Panc1 (cell line): ENCODE results near the gene UBE2O. TPM values are rescaled to one million over a fixed set of nuclear protein-coding genes. Genes with fewer than 3 reads are reported as not detected.
A peak's percentile ranks its signal among the peaks of the same experiment; 100 is the strongest.

Experiments used
- ATAC-seq: fragments of 200-7000 bp; cut with Tn5 transposase; 2 replicates; pipeline ENCODE4 v1.9.1; 2020; ENCODE audit warnings: mild to moderate bottlenecking, moderate library complexity
- BruUV-seq: library from RNA; stranded (reverse); fragments of 400-500 nt; replicated peaks from 2 replicates; lab custom pipeline; 2021; lab: Mats Ljungman, UMichigan
- CTCF ChIA-PET: fragments of 300-600 bp; sonication (Branson Sonifier 250); formaldehyde crosslinking; loops from one replicate; lab custom pipeline; 2022; ENCODE audit warnings: antibody characterized with exemption; lab: Charles Lee
- POLR2A ChIA-PET: fragments of 300-600 bp; sonication (Branson Sonifier 250); formaldehyde crosslinking; loops from one replicate; lab custom pipeline; 2022; ENCODE audit warnings: antibody characterized with exemption; lab: Charles Lee
- DNase-seq: peaks from one replicate; pipeline ENCODE4 v3.0.0-alpha.2; 2010; ENCODE audit warnings: low read depth, low spot score
- H3K27ac ChIP-seq: 2 replicates; pipeline ENCODE4 v1.5.1; 2011; ENCODE audit warnings: mild to moderate bottlenecking, low read length, inconsistent platforms
- H3K27me3 ChIP-seq: fragments of 200-500 bp; sonication (Bioruptor generic); 2 replicates; pipeline ENCODE4 v1.6.0; 2014; ENCODE audit warnings: low read length, inconsistent platforms; ENCODE audit not compliant: control insufficient read depth, insufficient read depth
- H3K36me3 ChIP-seq: fragments of 200-500 bp; sonication (Bioruptor generic); 2 replicates; pipeline ENCODE4 v1.5.1; 2014; ENCODE audit warnings: inconsistent platforms, mild to moderate bottlenecking, low read length, moderate library complexity; ENCODE audit not compliant: control insufficient read depth, insufficient read depth
- H3K4me1 ChIP-seq: 2 replicates; pipeline ENCODE4 v1.5.1; 2011; ENCODE audit warnings: inconsistent platforms, mild to moderate bottlenecking, low read length, moderate library complexity; ENCODE audit not compliant: control insufficient read depth, insufficient read depth
- H3K4me3 ChIP-seq, 2 experiments: 2 replicates each; pipeline ENCODE4 v1.5.1; 2011 to 2012; ENCODE audit warnings: low read depth in 2 of 2, low read length in 2 of 2, mild to moderate bottlenecking in 2 of 2, inconsistent platforms in 1 of 2, moderate library complexity in 1 of 2
- H3K9me3 ChIP-seq: fragments of 200-500 bp; sonication (Bioruptor generic); 2 replicates; pipeline ENCODE4 v1.5.1; 2014; ENCODE audit warnings: low read depth, mild to moderate bottlenecking, inconsistent platforms, low read length, moderate library complexity; ENCODE audit not compliant: control insufficient read depth, insufficient read depth
- POLR2AphosphoS5 ChIP-seq: IDR thresholded peaks from 2 replicates; pipeline ENCODE4 v1.6.1; 2012; ENCODE audit warnings: mild to moderate bottlenecking, low read depth, low read length, moderate library complexity
- SIN3A ChIP-seq: IDR thresholded peaks from 2 replicates; pipeline ENCODE4 v1.6.1; 2012; ENCODE audit warnings: low read depth, mild to moderate bottlenecking, low read length, moderate library complexity, borderline replicate concordance; ENCODE audit not compliant: insufficient read depth
- TCF7L2 ChIP-seq: IDR thresholded peaks from 2 replicates; pipeline ENCODE4 v1.6.1; 2011; ENCODE audit warnings: mild to moderate bottlenecking, low read depth, low read length, inconsistent platforms
- in situ Hi-C: cut with HindIII; loops from 2 replicates; pipeline ENCODE4 v1.10.0; 2016; ENCODE audit warnings: low sequenced_read_pairs, low pct_unique_long_range_greater_than_20kb
- intact Hi-C: fragments of 100-400 bp; cut with micrococcal nuclease; formaldehyde crosslinking; loops from one replicate; pipeline ENCODE4 v1.10.0; 2022; ENCODE audit not compliant: unreplicated experiment
- total RNA-seq: library from RNA; stranded (reverse); gene quantifications from one replicate; pipeline ENCODE4 v1.2.1, GENCODE V29; 2021; ENCODE audit not compliant: unreplicated experiment
- TF ChIP-seq, protein P1 (sequence below): fragments of 450-650 bp; IDR thresholded peaks from 2 replicates; pipeline ENCODE4 v1.5.1; 2017; ENCODE audit warnings: mild to moderate bottlenecking
- TF ChIP-seq, protein P2 (sequence below), 2 experiments: IDR thresholded peaks; 2 replicates each; pipeline ENCODE4 v1.6.1; 2011 to 2012; ENCODE audit warnings: low read depth in 2 of 2, control low read depth in 1 of 2, low read length in 1 of 2, mild to moderate bottlenecking in 1 of 2, moderate library complexity in 1 of 2; ENCODE audit not compliant: insufficient read depth in 1 of 2

The UBE2O gene
- total RNA-seq, 1 experiment from 2014 or later, result 47.5 TPM

DNA sequence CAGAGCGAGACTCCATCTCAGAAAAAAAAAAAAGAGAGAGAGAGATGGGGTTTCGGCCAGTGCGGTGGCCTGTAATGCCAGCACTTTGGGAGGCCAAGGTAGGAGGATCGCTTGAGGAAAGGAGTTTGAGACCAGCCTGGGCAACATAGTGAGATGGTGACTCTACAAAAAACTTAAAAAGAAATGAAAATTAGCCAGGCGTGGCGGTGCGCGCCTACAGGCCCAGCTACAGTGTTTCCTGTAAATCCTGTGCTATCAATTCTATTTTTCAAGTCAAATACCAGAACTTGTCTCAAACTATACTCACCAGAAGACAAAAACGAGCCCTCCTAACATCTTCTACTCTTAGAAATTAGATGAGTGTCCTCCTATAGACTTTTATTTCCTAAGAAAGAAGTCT, 19.3 kb downstream of the UBE2O start:
- ATAC-seq, result no peak
- Histone ChIP-seq H3K36me3 (no peaks in the 10 kb centered on the region), H3K4me1 (peaks cover 13% of the 10 kb centered on the region), H3K4me3 (no peak overlapping the region), H3K27ac (no peak overlapping the region), H3K9me3 (no peaks in the 10 kb centered on the region), H3K27me3 (no peaks in the 10 kb centered on the region)
- TF ChIP-seq, protein P1, sequence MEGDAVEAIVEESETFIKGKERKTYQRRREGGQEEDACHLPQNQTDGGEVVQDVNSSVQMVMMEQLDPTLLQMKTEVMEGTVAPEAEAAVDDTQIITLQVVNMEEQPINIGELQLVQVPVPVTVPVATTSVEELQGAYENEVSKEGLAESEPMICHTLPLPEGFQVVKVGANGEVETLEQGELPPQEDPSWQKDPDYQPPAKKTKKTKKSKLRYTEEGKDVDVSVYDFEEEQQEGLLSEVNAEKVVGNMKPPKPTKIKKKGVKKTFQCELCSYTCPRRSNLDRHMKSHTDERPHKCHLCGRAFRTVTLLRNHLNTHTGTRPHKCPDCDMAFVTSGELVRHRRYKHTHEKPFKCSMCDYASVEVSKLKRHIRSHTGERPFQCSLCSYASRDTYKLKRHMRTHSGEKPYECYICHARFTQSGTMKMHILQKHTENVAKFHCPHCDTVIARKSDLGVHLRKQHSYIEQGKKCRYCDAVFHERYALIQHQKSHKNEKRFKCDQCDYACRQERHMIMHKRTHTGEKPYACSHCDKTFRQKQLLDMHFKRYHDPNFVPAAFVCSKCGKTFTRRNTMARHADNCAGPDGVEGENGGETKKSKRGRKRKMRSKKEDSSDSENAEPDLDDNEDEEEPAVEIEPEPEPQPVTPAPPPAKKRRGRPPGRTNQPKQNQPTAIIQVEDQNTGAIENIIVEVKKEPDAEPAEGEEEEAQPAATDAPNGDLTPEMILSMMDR, result no peak
- TF ChIP-seq TCF7L2, result no peak
- no peak for TF ChIP-seq SIN3A
- TF ChIP-seq, protein P2, sequence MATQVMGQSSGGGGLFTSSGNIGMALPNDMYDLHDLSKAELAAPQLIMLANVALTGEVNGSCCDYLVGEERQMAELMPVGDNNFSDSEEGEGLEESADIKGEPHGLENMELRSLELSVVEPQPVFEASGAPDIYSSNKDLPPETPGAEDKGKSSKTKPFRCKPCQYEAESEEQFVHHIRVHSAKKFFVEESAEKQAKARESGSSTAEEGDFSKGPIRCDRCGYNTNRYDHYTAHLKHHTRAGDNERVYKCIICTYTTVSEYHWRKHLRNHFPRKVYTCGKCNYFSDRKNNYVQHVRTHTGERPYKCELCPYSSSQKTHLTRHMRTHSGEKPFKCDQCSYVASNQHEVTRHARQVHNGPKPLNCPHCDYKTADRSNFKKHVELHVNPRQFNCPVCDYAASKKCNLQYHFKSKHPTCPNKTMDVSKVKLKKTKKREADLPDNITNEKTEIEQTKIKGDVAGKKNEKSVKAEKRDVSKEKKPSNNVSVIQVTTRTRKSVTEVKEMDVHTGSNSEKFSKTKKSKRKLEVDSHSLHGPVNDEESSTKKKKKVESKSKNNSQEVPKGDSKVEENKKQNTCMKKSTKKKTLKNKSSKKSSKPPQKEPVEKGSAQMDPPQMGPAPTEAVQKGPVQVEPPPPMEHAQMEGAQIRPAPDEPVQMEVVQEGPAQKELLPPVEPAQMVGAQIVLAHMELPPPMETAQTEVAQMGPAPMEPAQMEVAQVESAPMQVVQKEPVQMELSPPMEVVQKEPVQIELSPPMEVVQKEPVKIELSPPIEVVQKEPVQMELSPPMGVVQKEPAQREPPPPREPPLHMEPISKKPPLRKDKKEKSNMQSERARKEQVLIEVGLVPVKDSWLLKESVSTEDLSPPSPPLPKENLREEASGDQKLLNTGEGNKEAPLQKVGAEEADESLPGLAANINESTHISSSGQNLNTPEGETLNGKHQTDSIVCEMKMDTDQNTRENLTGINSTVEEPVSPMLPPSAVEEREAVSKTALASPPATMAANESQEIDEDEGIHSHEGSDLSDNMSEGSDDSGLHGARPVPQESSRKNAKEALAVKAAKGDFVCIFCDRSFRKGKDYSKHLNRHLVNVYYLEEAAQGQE (IDR thresholded peaks at IDR 0.05; ENCODE audit: insufficient read depth in 1 of 2, low read depth in 2 of 2, low read length in 1 of 2), result no peak
- no peak for TF ChIP-seq POLR2AphosphoS5
- no peak for DNase-seq
- no TSS peak for BruUV-seq
- ChIA-PET CTCF (interaction anchor here (0.7 kb wide), 1 partner anchor 35 kb away, joined by 3 read pairs; no protein-coding TSS in a partner anchor), POLR2A (no interaction called here)
- in situ Hi-C loops (no loop called here), intact Hi-C loops (no loop called here)

DNA sequence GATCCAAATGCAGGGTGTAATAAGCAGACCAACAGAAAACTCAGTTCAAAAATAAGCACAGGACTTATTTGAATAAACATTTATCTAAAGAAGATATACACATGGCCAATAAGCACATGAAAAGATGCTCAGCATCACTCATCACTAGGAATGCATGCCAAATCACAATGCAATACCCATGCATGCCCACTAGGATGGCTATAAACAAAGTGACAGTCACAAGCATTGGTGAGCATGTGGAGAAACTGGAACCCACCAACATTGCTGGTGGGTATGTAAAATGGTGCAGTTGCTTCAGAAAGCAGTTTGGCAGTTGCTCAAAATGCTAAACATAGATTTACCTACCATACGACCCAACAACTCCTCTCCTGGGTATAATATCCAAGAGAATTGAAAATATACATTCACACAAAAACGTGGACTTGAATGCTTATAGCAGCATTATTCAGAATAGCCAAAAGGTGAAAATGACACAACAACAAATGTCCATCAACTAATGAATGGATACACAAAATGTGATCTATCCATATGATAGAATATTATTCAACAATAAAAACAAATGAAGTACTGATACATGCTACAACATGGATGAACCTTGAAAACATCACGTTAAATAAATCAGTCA, 20.1 kb downstream of the UBE2O start:
- no peak overlapping the region for H3K4me3 ChIP-seq
- peaks cover 6% of the 10 kb centered on the region for H3K4me1 ChIP-seq
- no peak for DNase-seq
- ChIA-PET CTCF (no interaction called here), POLR2A (no interaction called here)
- no peaks in the 10 kb centered on the region for H3K27me3 ChIP-seq
- TF ChIP-seq, protein P2 (IDR thresholded peaks at IDR 0.05; ENCODE audit: insufficient read depth in 1 of 2, low read depth in 2 of 2, low read length in 1 of 2), result no peak
- TF ChIP-seq POLR2AphosphoS5 (no peak), SIN3A (no peak), TCF7L2 (no peak)
- TF ChIP-seq, protein P1, result no peak; the same call in 1 of the 2 replicates
- intact Hi-C loops, result no loop called here
- ATAC-seq, result peak; percentile 69; the same call in 1 of the 2 replicates
- no peaks in the 10 kb centered on the region for H3K9me3 ChIP-seq
- in situ Hi-C loops, result no loop called here
- no TSS peak for BruUV-seq
- no peaks in the 10 kb centered on the region for H3K36me3 ChIP-seq
- H3K27ac ChIP-seq, result no peak overlapping the region
